H1 (cell line): ENCODE measurements around the gene SLC12A2.

Source experiments
- CTCF ChIP-seq, 3 experiments: IDR thresholded peaks; 1 replicate in 2 of 3; 2 replicates in 1 of 3; pipeline versions ENCODE4 v1.5.1 to v1.6.1; 2011; ENCODE audit warnings: low read length in 3 of 3, mild to moderate bottlenecking in 3 of 3, inconsistent platforms in 2 of 3, low read depth in 1 of 3, moderate library complexity in 1 of 3; ENCODE audit not compliant: insufficient read depth in 1 of 3; ENCODE audit errors: control extremely low read depth in 1 of 3
- EP300 ChIP-seq, 2 experiments: IDR thresholded peaks; 1 replicate in 1 of 2; 2 replicates in 1 of 2; pipeline ENCODE4 v1.6.1; 2011 to 2012; ENCODE audit warnings: low read depth in 2 of 2, low read length in 2 of 2, mild to moderate bottlenecking in 2 of 2, borderline replicate concordance in 1 of 2, inconsistent platforms in 1 of 2, moderate library complexity in 1 of 2
- EZH2 ChIP-seq: fragments of 200-600 bp; sonication (generic); IDR thresholded peaks from 2 replicates; pipeline ENCODE4 v1.7.1; 2012; ENCODE audit warnings: low read depth, mild to moderate bottlenecking, moderate library complexity, low read length, inconsistent platforms; ENCODE audit not compliant: severe bottlenecking
- JUND ChIP-seq: IDR thresholded peaks from 2 replicates; pipeline ENCODE4 v1.6.1; 2011; ENCODE audit warnings: mild to moderate bottlenecking, improper control_type of control experiment, low read length
- NRF1 ChIP-seq: IDR thresholded peaks from 2 replicates; pipeline ENCODE4 v1.6.1; 2011; ENCODE audit warnings: mild to moderate bottlenecking, low read depth, low read length, improper control_type of control experiment
- PHF8 ChIP-seq: fragments of 200-600 bp; sonication (generic); conservative IDR thresholded peaks from 2 replicates; pipeline ENCODE4 v1.7.1; 2012; ENCODE audit warnings: low read depth, mild to moderate bottlenecking, inconsistent platforms, low read length, moderate library complexity
- POLR2A ChIP-seq, 2 experiments: IDR thresholded peaks; 1 replicate in 1 of 2; 2 replicates in 1 of 2; pipeline ENCODE4 v1.6.1; 2011; ENCODE audit warnings: low read depth in 2 of 2, low read length in 2 of 2, mild to moderate bottlenecking in 2 of 2; ENCODE audit errors: control extremely low read depth in 1 of 2
- POLR2AphosphoS5 ChIP-seq: IDR thresholded peaks from 2 replicates; pipeline ENCODE4 v1.6.1; 2011; ENCODE audit warnings: low read depth, low read length
- YY1 ChIP-seq: IDR thresholded peaks from 2 replicates; pipeline ENCODE4 v1.6.1; 2011; ENCODE audit warnings: low read depth, mild to moderate bottlenecking, low read length
- ZNF274 ChIP-seq: IDR thresholded peaks from 2 replicates; pipeline ENCODE4 v1.7.0; 2012; ENCODE audit warnings: low read length, borderline replicate concordance; ENCODE audit errors: extremely low read depth
- TF ChIP-seq, protein P1 (sequence below): IDR thresholded peaks from 2 replicates; pipeline ENCODE4 v1.6.1; 2012; ENCODE audit warnings: inconsistent platforms

- TF ChIP-seq POLR2A (IDR thresholded peaks at IDR 0.05; ENCODE audit: control extremely low read depth in 1 of 2, low read depth in 2 of 2, low read length in 2 of 2) (no peak), CTCF (IDR thresholded peaks at IDR 0.05; ENCODE audit: control extremely low read depth in 1 of 3, insufficient read depth in 1 of 3, low read depth in 1 of 3, low read length in 3 of 3) (no peak), PHF8 (no peak), YY1 (no peak), NRF1 (no peak), POLR2AphosphoS5 (no peak), ZNF274 (no peak), EZH2 (no peak), EP300 (IDR thresholded peaks at IDR 0.05; ENCODE audit: borderline replicate concordance in 1 of 2, low read depth in 2 of 2, low read length in 2 of 2) (no peak), JUND (no peak)
- TF ChIP-seq, protein P1, sequence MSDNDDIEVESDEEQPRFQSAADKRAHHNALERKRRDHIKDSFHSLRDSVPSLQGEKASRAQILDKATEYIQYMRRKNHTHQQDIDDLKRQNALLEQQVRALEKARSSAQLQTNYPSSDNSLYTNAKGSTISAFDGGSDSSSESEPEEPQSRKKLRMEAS = no peak
Measured at GRCh38 chr5:128163991-128164390, 80.4 kb downstream of the SLC12A2 start.
